Smooth muscle cell (in vitro differentiated cells): ENCODE data around the gene FPGS. TPM values are rescaled to one million over a fixed set of nuclear protein-coding genes. Genes with fewer than 3 reads are reported as not detected.

Experiments
- DNase-seq: peaks from one replicate; lab custom pipeline; 2025; ENCODE audit not compliant: unreplicated experiment; lab: John Stamatoyannopoulos, UW
- H2AFZ ChIP-seq: fragments of 200-600 bp; sonication (generic); 2 replicates; pipeline ENCODE4 v1.6.0; 2016; ENCODE audit warnings: antibody characterized with exemption, low read depth, mild to moderate bottlenecking
- H3F3A ChIP-seq: fragments of 200-600 bp; sonication (generic); 2 replicates; pipeline ENCODE4 v1.6.0; 2017; ENCODE audit warnings: antibody characterized with exemption, low read depth
- H3K27ac ChIP-seq: fragments of 200-600 bp; sonication (generic); 2 replicates; pipeline ENCODE4 v1.5.1; 2016; ENCODE audit warnings: low read depth, mild to moderate bottlenecking
- H3K27me3 ChIP-seq: fragments of 200-600 bp; sonication (generic); 2 replicates; pipeline ENCODE4 v1.6.1; 2016; ENCODE audit warnings: low read depth, mild to moderate bottlenecking
- H3K36me3 ChIP-seq: fragments of 200-600 bp; sonication (generic); 2 replicates; pipeline ENCODE4 v1.5.1; 2016; ENCODE audit warnings: low read depth
- H3K4me1 ChIP-seq: fragments of 200-600 bp; sonication (generic); 2 replicates; pipeline ENCODE4 v1.5.1; 2016; ENCODE audit warnings: low read depth
- H3K4me2 ChIP-seq: fragments of 200-600 bp; sonication (generic); 2 replicates; pipeline ENCODE4 v1.6.0; 2016; ENCODE audit warnings: mild to moderate bottlenecking
- H3K4me3 ChIP-seq: fragments of 200-600 bp; sonication (generic); 2 replicates; pipeline ENCODE4 v1.5.1; 2016; ENCODE audit warnings: mild to moderate bottlenecking
- H3K79me2 ChIP-seq: fragments of 200-600 bp; sonication (generic); 2 replicates; pipeline ENCODE4 v1.6.0; 2016; ENCODE audit warnings: low read depth, mild to moderate bottlenecking
- H3K9ac ChIP-seq: fragments of 200-600 bp; sonication (generic); 2 replicates; pipeline ENCODE4 v1.6.0; 2016; ENCODE audit warnings: low read depth
- H3K9me3 ChIP-seq: fragments of 200-600 bp; sonication (generic); replicated peaks from 2 replicates; pipeline ENCODE4 v1.5.1; 2016; ENCODE audit warnings: low read depth
- H4K20me1 ChIP-seq: fragments of 200-600 bp; sonication (generic); 2 replicates; pipeline ENCODE4 v1.6.0; 2016; ENCODE audit warnings: low read depth
- WGBS: methylation state at CpG from one replicate; pipeline ENCODE4 v1.1.7; 2016; ENCODE audit warnings: low lambda C conversion rate; 5-methylcytosine and 5-hydroxymethylcytosine counted together
- polyA plus RNA-seq: library from polyadenylated mRNA; unstranded; fragments of >200 nt; fragmentation: Nextera tagmentation; extraction: Ambion mirVana; gene quantifications from 2 replicates; pipeline ENCODE4 v1.2.1, GENCODE V29; 2016
- total RNA-seq: library from RNA; depleted of rRNA; stranded (reverse); fragments of >200 nt; gene quantifications from 2 replicates; pipeline ENCODE4 v1.2.3, GENCODE V29; 2014
- TF ChIP-seq, protein P1 (sequence below): fragments of 200-600 bp; sonication (generic); IDR thresholded peaks from 2 replicates; pipeline ENCODE4 v1.5.1; 2017; ENCODE audit warnings: borderline replicate concordance, mild to moderate bottlenecking, antibody characterized with exemption; ENCODE audit not compliant: insufficient read depth, poor library complexity, severe bottlenecking

FPGS gene
- total and polyA plus RNA-seq, 2 experiments from 2014 or later = 12.9 to 34.9 TPM

DNA sequence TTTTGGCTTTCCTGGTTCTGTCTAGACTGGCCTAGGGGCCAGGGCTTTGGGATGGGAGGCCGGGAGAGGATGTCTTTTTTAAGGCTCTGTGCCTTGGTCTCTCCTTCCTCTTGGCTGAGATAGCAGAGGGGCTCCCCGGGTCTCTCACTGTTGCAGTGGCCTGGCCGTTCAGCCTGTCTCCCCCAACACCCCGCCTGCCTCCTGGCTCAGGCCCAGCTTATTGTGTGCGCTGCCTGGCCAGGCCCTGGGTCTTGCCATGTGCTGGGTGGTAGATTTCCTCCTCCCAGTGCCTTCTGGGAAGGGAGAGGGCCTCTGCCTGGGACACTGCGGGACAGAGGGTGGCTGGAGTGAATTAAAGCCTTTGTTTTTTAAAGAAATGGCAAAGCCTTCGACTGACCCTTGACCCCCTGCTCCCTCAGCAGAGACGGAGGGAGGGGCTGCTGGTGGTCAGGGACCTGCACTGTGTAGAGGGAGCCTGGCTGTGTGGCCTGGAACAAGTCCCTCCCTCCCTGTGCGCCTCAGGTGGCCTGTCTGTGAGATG, 11.1 kb downstream of the FPGS start:
- no peaks in the 10 kb centered on the region for H3K36me3 ChIP-seq
- H4K20me1 ChIP-seq = no peaks in the 10 kb centered on the region
- no peak overlapping the region for H3K4me3 ChIP-seq
- H3K27ac ChIP-seq = no peak overlapping the region
- H3K4me1 ChIP-seq = no peaks in the 10 kb centered on the region
- TF ChIP-seq, protein P1, sequence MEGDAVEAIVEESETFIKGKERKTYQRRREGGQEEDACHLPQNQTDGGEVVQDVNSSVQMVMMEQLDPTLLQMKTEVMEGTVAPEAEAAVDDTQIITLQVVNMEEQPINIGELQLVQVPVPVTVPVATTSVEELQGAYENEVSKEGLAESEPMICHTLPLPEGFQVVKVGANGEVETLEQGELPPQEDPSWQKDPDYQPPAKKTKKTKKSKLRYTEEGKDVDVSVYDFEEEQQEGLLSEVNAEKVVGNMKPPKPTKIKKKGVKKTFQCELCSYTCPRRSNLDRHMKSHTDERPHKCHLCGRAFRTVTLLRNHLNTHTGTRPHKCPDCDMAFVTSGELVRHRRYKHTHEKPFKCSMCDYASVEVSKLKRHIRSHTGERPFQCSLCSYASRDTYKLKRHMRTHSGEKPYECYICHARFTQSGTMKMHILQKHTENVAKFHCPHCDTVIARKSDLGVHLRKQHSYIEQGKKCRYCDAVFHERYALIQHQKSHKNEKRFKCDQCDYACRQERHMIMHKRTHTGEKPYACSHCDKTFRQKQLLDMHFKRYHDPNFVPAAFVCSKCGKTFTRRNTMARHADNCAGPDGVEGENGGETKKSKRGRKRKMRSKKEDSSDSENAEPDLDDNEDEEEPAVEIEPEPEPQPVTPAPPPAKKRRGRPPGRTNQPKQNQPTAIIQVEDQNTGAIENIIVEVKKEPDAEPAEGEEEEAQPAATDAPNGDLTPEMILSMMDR = no peak
- H3F3A ChIP-seq = no peaks in the 10 kb centered on the region
- no peaks in the 10 kb centered on the region for H3K27me3 ChIP-seq
- no peak overlapping the region for H3K4me2 ChIP-seq
- H3K79me2 ChIP-seq = no peaks in the 10 kb centered on the region
- no peaks in the 10 kb centered on the region for H3K9me3 ChIP-seq
- no peak for DNase-seq
- no peak overlapping the region for H2AFZ ChIP-seq
- 98% methylated on average over 9 of the region's 9 CpGs for WGBS
- H3K9ac ChIP-seq = no peak overlapping the region

DNA sequence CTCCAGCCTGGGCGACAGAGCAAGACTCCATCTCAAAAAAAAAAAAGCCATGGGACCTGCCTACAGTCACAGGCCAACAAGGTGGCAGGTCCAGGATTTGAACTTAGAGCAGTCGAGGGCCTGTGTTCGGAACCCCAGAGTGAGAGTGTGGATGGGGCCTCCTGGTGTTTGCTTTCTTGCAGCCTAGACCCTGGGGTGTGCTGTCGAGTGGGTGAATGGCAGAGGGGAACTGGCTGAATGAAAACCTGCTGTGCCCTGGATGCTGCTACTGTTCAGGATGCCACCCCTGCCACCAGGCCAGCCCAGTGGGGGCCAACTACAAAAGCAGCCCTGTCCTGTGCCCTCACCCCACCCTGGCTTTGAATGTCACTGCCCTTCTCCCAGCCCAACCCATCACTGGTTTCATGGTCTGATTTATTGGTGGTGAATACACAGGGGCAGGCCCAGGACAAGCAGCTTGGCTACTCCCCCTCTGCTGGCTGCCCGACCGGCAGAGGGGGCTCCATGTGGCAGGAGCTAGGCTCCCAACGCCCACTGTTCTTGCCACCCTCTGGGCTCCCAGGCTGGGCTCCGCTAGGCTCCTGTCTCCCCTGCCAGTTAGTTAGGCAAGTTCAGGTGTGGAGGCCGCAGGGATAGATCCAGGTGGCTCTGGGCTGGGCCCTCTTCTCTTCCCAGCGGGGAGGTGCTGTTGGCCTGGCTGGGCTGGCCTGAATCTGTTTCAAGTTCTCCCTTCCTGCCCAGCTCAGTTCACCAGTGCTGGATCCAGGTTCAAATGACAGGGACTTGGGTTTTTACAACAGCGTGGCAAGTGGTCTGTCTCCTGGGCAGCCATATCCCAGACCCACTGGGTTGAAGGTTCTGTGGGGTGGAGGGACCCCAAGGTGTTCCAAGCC, 12.2 kb downstream of the FPGS start:
- H3K4me2 ChIP-seq = no peak overlapping the region
- H3K27me3 ChIP-seq = no peaks in the 10 kb centered on the region
- H2AFZ ChIP-seq = no peak overlapping the region
- DNase-seq = no peak
- H3F3A ChIP-seq = no peaks in the 10 kb centered on the region
- H3K9ac ChIP-seq = no peak overlapping the region
- H3K27ac ChIP-seq = no peak overlapping the region
- H3K4me1 ChIP-seq = no peaks in the 10 kb centered on the region
- no peak overlapping the region for H3K4me3 ChIP-seq
- no peaks in the 10 kb centered on the region for H3K36me3 ChIP-seq
- no peaks in the 10 kb centered on the region for H3K79me2 ChIP-seq
- 94% methylated on average over 11 of the region's 11 CpGs for WGBS
- TF ChIP-seq, protein P1 = no peak
- no peaks in the 10 kb centered on the region for H3K9me3 ChIP-seq
- no peaks in the 10 kb centered on the region for H4K20me1 ChIP-seq

DNA sequence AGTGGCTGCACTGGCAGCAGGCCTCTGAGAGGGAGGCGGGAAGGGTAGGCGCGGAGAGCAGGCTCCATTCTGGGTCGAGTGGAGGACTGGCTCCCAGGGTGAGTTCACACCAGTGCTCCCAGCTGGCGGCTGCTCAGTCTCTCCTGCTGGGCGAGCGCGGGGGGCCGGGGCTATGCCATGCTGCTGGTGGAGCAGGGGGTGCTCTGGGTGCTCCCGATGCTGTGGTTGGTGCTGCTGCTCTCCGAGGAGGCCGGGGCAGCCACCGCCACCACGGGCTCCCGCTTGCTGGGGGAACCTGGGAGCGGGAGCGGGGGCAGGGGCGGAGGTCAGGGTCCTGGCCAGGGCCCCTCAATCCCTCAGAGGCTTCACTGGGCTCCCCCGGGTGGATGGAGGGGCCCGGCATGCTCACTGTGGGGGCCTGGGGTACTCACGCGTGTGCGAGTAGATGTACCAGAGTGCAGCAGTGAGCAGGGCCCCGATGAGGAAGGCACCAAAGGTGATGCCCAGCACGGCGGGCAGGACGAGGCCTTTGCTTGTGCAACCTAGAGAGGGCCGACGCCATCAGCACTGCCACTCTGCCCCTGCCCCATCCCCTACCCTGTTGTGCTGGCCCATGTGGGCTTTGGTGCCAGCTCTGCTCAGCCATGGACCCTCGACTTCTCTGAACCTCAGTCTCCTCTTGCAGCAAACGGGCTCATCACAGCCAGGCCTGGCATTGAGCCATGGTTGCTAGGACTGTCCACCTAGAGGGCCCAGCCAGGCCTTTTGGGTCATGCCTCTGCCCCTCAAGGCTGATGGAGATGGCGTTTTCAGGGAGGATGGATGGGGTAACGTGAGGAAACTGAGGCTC, 13.1 kb downstream of the FPGS start:
- Histone ChIP-seq H3K36me3 (no peaks in the 10 kb centered on the region), H3K4me1 (no peaks in the 10 kb centered on the region), H2AFZ (no peak overlapping the region), H3K79me2 (no peaks in the 10 kb centered on the region), H3F3A (no peaks in the 10 kb centered on the region), H3K9ac (no peak overlapping the region), H3K9me3 (no peaks in the 10 kb centered on the region), H3K27me3 (no peaks in the 10 kb centered on the region), H3K4me3 (no peak overlapping the region), H3K27ac (no peak overlapping the region), H4K20me1 (no peaks in the 10 kb centered on the region), H3K4me2 (no peak overlapping the region)
- WGBS = 97% methylated on average over 33 of the region's 33 CpGs
- TF ChIP-seq, protein P1 = no peak
- DNase-seq = no peak
